Heart right ventricle (tissue), 16 donors: ENCODE data around the gene C5AR1. TPM values are rescaled to one million over a fixed set of nuclear protein-coding genes. Genes with fewer than 3 reads are reported as not detected.
A peak's percentile ranks its signal among the peaks of the same experiment; 100 is the strongest.
"Not testable (repeated sequence)": the region's sequence is repeated elsewhere in the genome, so short reads cannot be mapped to it uniquely, and the experiment has no call there.

Source experiments
- ATAC-seq, 8 donors: fragments of 200-7000 bp; cut with Tn5 transposase; one replicate each; pipeline ENCODE4 v1.9.1; 2020; ENCODE audit warnings: mild to moderate bottlenecking in 8 of 8, moderate library complexity in 8 of 8, moderate number of reproducible peaks in 1 of 8
- DNase-seq, 2 donors: peaks; one replicate each; pipeline ENCODE4 v3.0.0-alpha.2; 2020
- H3K27ac ChIP-seq, 10 donors: fragments of 200-600 bp; sonication (generic) in 2 of 10; one replicate each; pipeline versions ENCODE4 v1.5.0 to v1.8.0; 2020 to 2022; ENCODE audit warnings: mild to moderate bottlenecking in 3 of 10
- H3K27me3 ChIP-seq, 7 donors: fragments of 200-600 bp; one replicate each; pipeline ENCODE4 v1.8.0; 2021 to 2022; ENCODE audit warnings: mild to moderate bottlenecking in 2 of 7
- H3K36me3 ChIP-seq, 9 donors: fragments of 200-600 bp; sonication (generic) in 1 of 9; one replicate each; pipeline versions ENCODE4 v1.5.0 to v1.8.0; 2020 to 2022; ENCODE audit warnings: mild to moderate bottlenecking in 2 of 9
- H3K4me1 ChIP-seq, 9 donors: fragments of 200-600 bp; sonication (generic) in 1 of 9; one replicate each; pipeline versions ENCODE4 v1.5.0 to v1.8.0; 2020 to 2022; ENCODE audit warnings: mild to moderate bottlenecking in 4 of 9
- H3K4me3 ChIP-seq, 10 donors: fragments of 200-600 bp; sonication (generic) in 2 of 10; one replicate each; pipeline versions ENCODE4 v1.5.0 to v1.8.0; 2020 to 2022; ENCODE audit warnings: mild to moderate bottlenecking in 7 of 10, moderate library complexity in 2 of 10
- H3K9me3 ChIP-seq, 11 donors: fragments of 200-600 bp in 10 of 11; sonication (generic) in 2 of 11; one replicate each; pipeline versions ENCODE4 v1.5.0 to v1.8.0; 2013 to 2022; ENCODE audit warnings: mild to moderate bottlenecking in 2 of 11, control low read depth in 1 of 11, moderate library complexity in 1 of 11
- CTCF ChIP-seq, 9 donors: fragments of 200-600 bp; sonication (generic) in 2 of 9; IDR thresholded peaks; one replicate each; pipeline versions ENCODE4 v1.5.0 to v1.8.0; 2021 to 2022; ENCODE audit warnings: antibody characterized with exemption in 9 of 9, mild to moderate bottlenecking in 5 of 9, moderate library complexity in 1 of 9
- WGBS, 2 donors: extraction: QIAGEN DNeasy Blood & Tissue Kit; methylation state at CpG; one replicate each; pipeline ENCODE4 v1.1.7; 2013; ENCODE audit warnings: inconsistent platforms in 1 of 2; 5-methylcytosine and 5-hydroxymethylcytosine counted together
- intact Hi-C, 10 donors: fragments of 100-400 bp; cut with DNase I; formaldehyde crosslinking; loops; one replicate each; pipeline versions ENCODE4 v1.11.1 to v1.14.2; 2022
- long read RNA-seq, 3 donors: library from polyadenylated mRNA; unstranded; transcript quantifications; one replicate each; pipeline ENCODE4 v2.0.0, GENCODE V29; 2020 to 2021
- polyA plus RNA-seq, 2 donors: library from polyadenylated mRNA; stranded (reverse); fragments of 200-250 nt; gene quantifications; one replicate each; pipeline ENCODE4 v1.2.3, GENCODE V29; 2013
- total RNA-seq, 10 donors: library from RNA; stranded (reverse); fragmentation: NEBNext Ultra II Directional in 3 of 10; extraction: Animal tissue kit (Norgen Biotek cat#: 25700) in 3 of 10; gene quantifications; one replicate each; pipeline versions ENCODE4 v1.2.1 to v1.2.4, GENCODE V29; 2021 to 2023
- donor health status: Arrhythmogenic right ventricular cardiomyopathy.
- donor health status: ischemic (EF 13 %, LVEDD 7.1; RV severe dilation, severe dysfunction).
- donor health status: healthy with polysubstance abuse.
- donor health status: DM: no; HTN: yes; CAD: no.
- donor health status: DM: no; HTN: no; CAD: no.
- donor health status: ischemic (EF 25% LVEDD 6.9; RV normal size, moderate dysfunction).
- donor health status: ischemic (EF 25% LVEDD 5.7; RV mildly dilated, moderate dysfunction).
- donor health status: healthy.
- donor health status: DM: yes; HTN: yes; CAD: no.
- donor health status: Ischemic cardiomyopathy.
- donor health status: ischemic (EF 35%, LVEDD 5.7; RV mildly dilated, moderate dysfunction).
- donor health status: nonischemic (EF 11% LVEDD 7.7; RV severe dilation, severe dysfunction).
- donor health status: DM: yes; HTN: yes; CAD: no.
- donor health status: PGD.
- donor health status: ischemic (EF 29% LVEDD 5.4; RV normal size, mild dysfunction).
- donor health status: nonischemic (EF 23%, LVEDD 6.1; RV moderate dilation, normal function).

The C5AR1 gene
- total RNA-seq (10 to 100 TPM in 3 of 10 donors, 1 to 10 TPM in 7; 4.5 to 18.6 (median 6.9) TPM), polyA plus RNA-seq (1 to 10 TPM; 1.7 to 5.4 TPM)
- long read RNA-seq, donor 1, partial matches to known transcripts = 0 of 3 reads
- long read RNA-seq, donor 1, other reads (novel, unspliced or antisense) = 2 of 3 reads
- long read RNA-seq, donor 2, partial matches to known transcripts = 0 of 1 reads
- long read RNA-seq, donor 2, other reads (novel, unspliced or antisense) = 1 of 1 reads
- long read RNA-seq, donor 3, partial matches to known transcripts = 0 of 1 reads
- long read RNA-seq, donor 3, other reads (novel, unspliced or antisense) = 1 of 1 reads

GRCh38 chr19:47309608-47310007 lies at the start of gene C5AR1:
TSS of gene C5AR1 (plus strand) at chr19:47309861. CDS start at chr19:47309896, 35 bp downstream.
- peak; percentile 55 to 81 (median 70) for ATAC-seq
- Histone ChIP-seq H3K4me1 (peaks cover 0 to 41% (median 0%) of the 10 kb centered on the region in 9 donors), H3K4me3 (peak within 1 kb of the TSS in 7 of 10 donors; percentile 14 to 60 (median 24)), H3K27ac (peak within 1 kb of the TSS in 6 of 10 donors; percentile 24 to 95 (median 52)), H3K9me3 (no peaks in the 10 kb centered on the region), H3K27me3 (peaks cover 0 to 9% (median 6%) of the 10 kb centered on the region in 7 donors), H3K36me3 (peaks cover 0 to 10% (median 0%) of the 10 kb centered on the region in 9 donors)
- 42 to 47% methylated on average over 12 of the region's 12 CpGs for WGBS, 2 donors
- DNase-seq = peak; percentile 32 to 35
- peak in 2 of 9 donors; percentile 5 to 17 for TF ChIP-seq CTCF (IDR thresholded peaks at IDR 0.05)
- intact Hi-C loops = no loop called here

- peaks cover 6 to 40% (median 26%) of the 10 kb centered on the region in 9 donors for H3K4me1 ChIP-seq
- no peak for DNase-seq
- intact Hi-C loops = no loop called here
- 91 to 92% methylated on average over 17 of the region's 17 CpGs for WGBS, 2 donors
- peaks cover 11 to 74% (median 35%) of the 10 kb centered on the region in 9 donors for H3K36me3 ChIP-seq
- H3K9me3 ChIP-seq = no peaks in the 10 kb centered on the region
- H3K4me3 ChIP-seq = no peak overlapping the region
- H3K27me3 ChIP-seq = no peaks in the 10 kb centered on the region
- H3K27ac ChIP-seq = no peak overlapping the region
- ATAC-seq = no peak
- no peak for TF ChIP-seq CTCF (IDR thresholded peaks at IDR 0.05)
Measured at GRCh38 chr19:47260476-47260875, 49.2 kb upstream of the C5AR1 start.

- H3K4me3 ChIP-seq, ATAC-seq, intact Hi-C loops, H3K9me3 ChIP-seq, H3K27me3 ChIP-seq, DNase-seq: not testable (repeated sequence)
- peaks cover 3 to 33% (median 19%) of the 10 kb centered on the region in 9 donors for H3K4me1 ChIP-seq
- H3K36me3 ChIP-seq = peaks cover 12 to 91% (median 46%) of the 10 kb centered on the region in 9 donors
- WGBS, 2 donors = 76 to 83% methylated on average over 14 of the region's 14 CpGs
- H3K27ac ChIP-seq = peak overlapping the region in 1 of 10 donors; percentile 20
Measured at GRCh38 chr19:47261946-47262793, 47.5 kb upstream of the C5AR1 start.

DNA sequence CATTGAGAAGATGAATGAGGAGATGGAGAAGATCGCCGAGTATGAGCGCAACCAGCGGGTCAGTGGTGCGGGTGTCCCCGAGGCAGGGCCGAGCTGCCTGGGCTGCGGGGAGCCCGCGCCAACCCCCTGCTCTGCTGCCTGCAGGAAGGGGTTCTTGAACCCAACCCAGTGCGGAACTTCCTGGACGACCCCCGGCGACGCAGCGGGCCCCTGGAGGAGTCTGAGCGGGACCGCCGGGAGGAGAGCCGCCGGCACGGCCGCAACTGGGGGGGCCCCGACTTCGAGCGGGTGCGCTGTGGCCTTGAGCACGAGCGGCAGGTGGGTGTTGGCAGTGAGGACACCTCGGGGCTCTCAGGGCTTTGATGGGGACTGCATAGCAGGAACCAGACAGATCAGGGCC lies 45.0 kb upstream of the C5AR1 start:
- TF ChIP-seq CTCF (IDR thresholded peaks at IDR 0.05) = no peak
- Histone ChIP-seq H3K27ac (no peak overlapping the region), H3K4me3 (no peak overlapping the region), H3K4me1 (peaks cover 0 to 12% (median 0%) of the 10 kb centered on the region in 9 donors), H3K9me3 (no peaks in the 10 kb centered on the region), H3K36me3 (peaks cover 12 to 100% (median 56%) of the 10 kb centered on the region in 9 donors), H3K27me3 (no peaks in the 10 kb centered on the region)
- intact Hi-C loops = no loop called here
- WGBS, 2 donors = 96 to 97% methylated on average over 30 of the region's 30 CpGs
- ATAC-seq = no peak
- no peak for DNase-seq
